C4-2B (cell line): ENCODE data around the gene NVL.

Source experiments
- H3K27ac ChIP-seq: fragments of 450-650 bp; 2 replicates; pipeline ENCODE4 v1.5.1; 2017
- CTCF ChIP-seq: fragments of 450-650 bp; conservative IDR thresholded peaks from 2 replicates; pipeline ENCODE4 v1.5.1; 2017; ENCODE audit warnings: mild to moderate bottlenecking
- ZFX ChIP-seq: fragments of 450-650 bp; IDR thresholded peaks from 2 replicates; pipeline ENCODE4 v1.6.1; 2017

The NVL gene

GRCh38 chr1:224238212-224238611, 91.8 kb downstream of the NVL start:
- TF ChIP-seq ZFX (no peak), CTCF (no peak)
- H3K27ac ChIP-seq = no peak overlapping the region

- TF ChIP-seq CTCF = no peak
- TF ChIP-seq ZFX = no peak
Measured at GRCh38 chr1:224237119-224237881, 92.7 kb downstream of the NVL start.

GRCh38 chr1:224235813-224236493, 94.0 kb downstream of the NVL start:
- no peak overlapping the region for H3K27ac ChIP-seq

More at GRCh38 chr1:224237119-224237881, 92.7 kb downstream of the NVL start:
- no peak overlapping the region for H3K27ac ChIP-seq

GRCh38 chr1:224234017-224234416, 96.0 kb downstream of the NVL start:
- no peak overlapping the region for H3K27ac ChIP-seq
- no peak for TF ChIP-seq ZFX
- TF ChIP-seq CTCF = no peak

More at GRCh38 chr1:224235813-224236493, 94.0 kb downstream of the NVL start:
- no peak for TF ChIP-seq CTCF

- TF ChIP-seq ZFX (no peak), CTCF (no peak)
Measured at GRCh38 chr1:224226849-224227502, 103.0 kb downstream of the NVL start.

GRCh38 chr1:224223819-224224714, 105.9 kb downstream of the NVL start:
- TF ChIP-seq CTCF (no peak), ZFX (no peak)

More at GRCh38 chr1:224226849-224227502, 103.0 kb downstream of the NVL start:
- no peak overlapping the region for H3K27ac ChIP-seq

More at GRCh38 chr1:224223819-224224714, 105.9 kb downstream of the NVL start:
- H3K27ac ChIP-seq = no peak overlapping the region
